ENCODE data around the gene DLX1.

Gene DLX1

DNA sequence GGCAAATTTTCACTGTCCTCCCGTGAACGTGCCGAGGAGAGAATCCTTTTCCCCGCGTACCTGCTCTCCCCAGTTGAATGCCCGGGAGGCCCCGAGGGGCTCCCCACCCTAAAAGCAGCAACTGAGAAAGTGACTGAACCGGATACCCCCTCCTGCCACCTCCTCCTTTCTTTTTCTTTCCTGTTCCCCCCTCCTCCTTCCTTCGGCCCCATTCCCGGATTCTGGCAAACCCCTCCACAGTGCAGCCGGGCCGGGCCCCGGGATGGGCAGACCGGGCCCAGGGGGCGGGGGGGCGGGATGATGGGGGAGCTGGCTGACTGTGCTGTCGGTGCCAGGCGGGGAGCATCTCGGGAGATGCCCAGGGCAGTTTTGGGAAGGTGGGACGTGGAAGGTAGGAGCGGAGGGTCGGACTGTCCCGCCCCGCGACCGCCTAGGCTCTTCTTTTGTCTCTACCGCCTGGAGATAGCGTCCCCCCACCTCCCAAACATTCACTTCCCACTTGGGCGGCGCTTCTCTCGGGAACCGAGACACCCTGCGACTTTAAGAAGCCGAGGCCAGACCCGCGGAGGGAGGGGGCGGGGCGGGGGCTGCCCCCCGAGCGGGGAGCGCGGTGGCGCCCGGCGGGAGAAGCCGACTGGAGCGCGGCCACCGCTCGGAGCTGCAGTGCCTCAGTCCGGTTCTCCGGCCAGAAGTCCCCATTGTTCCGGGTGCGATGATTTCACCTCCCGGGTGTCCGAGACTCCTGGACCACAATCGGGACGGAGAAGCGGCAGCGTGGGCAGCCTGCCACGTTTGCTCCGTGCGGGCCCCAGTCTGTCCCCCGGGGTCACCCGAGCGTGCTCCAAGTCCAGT is 9.2 kb downstream of the DLX1 start:
- DNase-seq (ENCODE audit: low read depth) = no peak
- peak overlapping the region; percentile 43 for H3K4me3 ChIP-seq (ENCODE audit: low read depth, low read length)
- in situ Hi-C loops (cut with HindIII; ENCODE audit: low sequenced_read_pairs) = no loop called here
- TF ChIP-seq, protein P1, sequence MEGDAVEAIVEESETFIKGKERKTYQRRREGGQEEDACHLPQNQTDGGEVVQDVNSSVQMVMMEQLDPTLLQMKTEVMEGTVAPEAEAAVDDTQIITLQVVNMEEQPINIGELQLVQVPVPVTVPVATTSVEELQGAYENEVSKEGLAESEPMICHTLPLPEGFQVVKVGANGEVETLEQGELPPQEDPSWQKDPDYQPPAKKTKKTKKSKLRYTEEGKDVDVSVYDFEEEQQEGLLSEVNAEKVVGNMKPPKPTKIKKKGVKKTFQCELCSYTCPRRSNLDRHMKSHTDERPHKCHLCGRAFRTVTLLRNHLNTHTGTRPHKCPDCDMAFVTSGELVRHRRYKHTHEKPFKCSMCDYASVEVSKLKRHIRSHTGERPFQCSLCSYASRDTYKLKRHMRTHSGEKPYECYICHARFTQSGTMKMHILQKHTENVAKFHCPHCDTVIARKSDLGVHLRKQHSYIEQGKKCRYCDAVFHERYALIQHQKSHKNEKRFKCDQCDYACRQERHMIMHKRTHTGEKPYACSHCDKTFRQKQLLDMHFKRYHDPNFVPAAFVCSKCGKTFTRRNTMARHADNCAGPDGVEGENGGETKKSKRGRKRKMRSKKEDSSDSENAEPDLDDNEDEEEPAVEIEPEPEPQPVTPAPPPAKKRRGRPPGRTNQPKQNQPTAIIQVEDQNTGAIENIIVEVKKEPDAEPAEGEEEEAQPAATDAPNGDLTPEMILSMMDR (IDR thresholded peaks at IDR 0.05; ENCODE audit: low read depth, low read length, missing control alignments) = no peak

DNA sequence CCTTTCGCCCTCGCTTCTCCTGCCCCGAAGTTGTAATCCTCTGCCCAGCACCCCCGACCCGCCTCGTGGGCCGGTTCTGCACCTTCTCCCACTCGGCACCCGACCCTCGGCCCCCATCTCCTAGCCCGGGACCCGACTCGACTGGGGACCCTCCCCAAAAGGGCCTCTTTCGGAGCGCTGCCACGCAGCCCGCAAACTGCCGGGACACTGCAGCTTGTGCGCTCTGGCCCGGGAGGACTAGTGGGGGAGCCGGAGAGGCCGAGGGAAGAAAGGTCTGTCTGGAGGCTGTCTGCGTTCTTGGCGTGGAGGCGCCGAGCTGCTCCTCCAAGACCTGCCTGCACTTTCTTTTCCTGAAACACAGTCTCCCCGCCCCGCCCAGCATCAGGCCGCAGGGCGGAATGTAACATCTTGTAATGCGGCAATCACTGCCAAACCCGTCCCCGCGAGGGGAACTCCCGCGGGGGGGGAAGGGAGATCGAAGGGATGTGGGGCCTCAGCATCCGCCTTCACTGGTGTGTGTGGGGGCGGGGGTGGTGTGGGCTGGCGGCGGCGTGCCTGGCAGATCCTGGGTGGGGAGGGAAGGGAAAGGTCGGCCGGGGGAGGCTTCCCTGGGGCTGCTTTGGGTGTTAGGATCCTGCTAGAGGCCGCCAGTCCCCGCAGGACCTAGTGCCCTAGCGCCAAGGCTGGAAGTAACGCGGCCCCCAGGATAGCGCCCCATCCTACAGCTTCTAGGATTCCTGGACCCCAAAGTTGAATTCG is 10.0 kb downstream of the DLX1 start:
- in situ Hi-C loops (cut with HindIII; ENCODE audit: low sequenced_read_pairs) = no loop called here
- DNase-seq (ENCODE audit: low read depth) = peak; percentile 32
- TF ChIP-seq, protein P1 (IDR thresholded peaks at IDR 0.05; ENCODE audit: low read depth, low read length, missing control alignments) = no peak
- peak overlapping the region; percentile 43 for H3K4me3 ChIP-seq (ENCODE audit: low read depth, low read length)

DNA sequence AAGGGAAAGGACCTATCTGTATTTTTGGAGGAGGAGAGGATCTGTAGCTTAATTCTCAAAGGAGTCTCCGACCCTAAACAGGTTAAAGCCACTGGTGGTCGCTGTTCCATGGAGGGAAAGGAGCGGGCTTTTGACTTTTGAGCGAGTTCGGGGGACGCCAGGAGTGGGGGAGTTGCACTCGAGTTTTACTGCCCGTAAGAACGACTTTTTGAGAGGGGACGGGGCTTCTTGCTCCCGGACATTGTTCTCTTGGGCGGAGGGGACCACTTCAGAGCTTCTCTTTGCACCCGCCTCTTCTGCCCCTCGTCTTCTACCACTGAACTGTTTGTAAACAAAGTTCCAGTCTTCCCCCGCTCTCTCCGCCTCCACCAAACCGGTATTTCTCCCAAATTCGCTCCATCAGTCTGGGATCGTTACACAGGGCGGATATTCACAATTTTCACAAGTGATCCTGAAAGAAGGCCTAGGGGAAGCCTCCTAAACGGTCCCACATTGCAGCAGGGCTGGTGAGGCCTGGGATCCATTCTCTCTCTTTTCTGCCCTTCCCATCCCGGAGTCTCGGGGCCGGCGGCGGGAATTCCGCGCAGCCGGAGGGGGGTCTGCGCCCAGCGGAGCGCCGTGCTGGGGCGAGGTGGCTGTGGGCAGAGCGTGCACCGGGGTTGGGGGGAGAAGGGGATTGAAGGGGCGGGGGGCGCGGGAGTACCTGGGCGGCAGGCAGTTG is 10.8 kb downstream of the DLX1 start:
- in situ Hi-C loops (cut with HindIII; ENCODE audit: low sequenced_read_pairs) = no loop called here
- peak overlapping the region; percentile 43 for H3K4me3 ChIP-seq (ENCODE audit: low read depth, low read length)
- TF ChIP-seq, protein P1 (IDR thresholded peaks at IDR 0.05; ENCODE audit: low read depth, low read length, missing control alignments) = peak; percentile 43
- DNase-seq (ENCODE audit: low read depth) = no peak

DNA sequence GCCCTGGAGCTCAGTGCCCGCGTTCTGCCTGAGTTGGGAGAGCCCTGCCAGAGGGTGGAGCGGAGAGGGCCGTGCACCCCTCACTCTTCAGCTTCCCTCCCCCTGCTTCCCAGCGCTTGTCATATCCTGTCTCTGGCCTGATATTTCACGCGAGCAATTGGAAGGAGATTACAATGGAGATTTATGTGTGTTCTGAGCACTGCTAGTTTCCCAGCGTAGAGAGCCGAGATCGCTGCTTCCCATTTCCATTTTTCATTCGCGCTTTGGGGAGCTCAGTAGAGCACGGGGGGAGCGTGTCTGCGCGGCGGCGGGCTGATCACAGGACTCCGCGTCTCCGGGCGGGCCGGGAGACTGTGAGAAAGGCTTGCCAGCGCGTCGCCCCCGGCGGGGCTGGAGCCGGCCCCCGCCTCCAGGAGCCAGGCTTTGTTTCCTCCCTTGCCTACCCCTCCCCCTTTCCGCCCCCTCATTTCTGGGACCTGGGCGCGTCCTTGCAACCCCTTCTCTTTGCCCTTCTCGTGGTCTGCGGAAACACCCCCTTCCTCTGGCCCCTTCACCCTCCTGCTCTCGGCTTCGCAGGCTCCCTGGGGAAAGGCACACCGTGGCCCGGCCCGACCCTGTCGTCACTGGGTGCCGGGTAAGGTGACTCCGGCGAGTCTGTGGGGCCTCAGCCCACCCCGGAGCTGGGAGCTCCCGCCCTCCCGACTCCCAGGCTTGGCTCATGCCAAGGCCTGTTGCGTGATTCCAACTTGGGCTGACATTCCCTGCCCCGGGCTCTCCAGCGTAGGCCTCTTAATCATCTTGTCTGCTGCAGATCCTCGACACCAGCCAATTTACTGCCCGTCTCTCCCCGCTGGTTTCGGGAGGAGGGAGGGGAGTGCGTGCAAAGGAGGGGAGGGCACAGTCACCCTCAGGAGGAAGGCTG is 11.6 kb downstream of the DLX1 start:
- peak overlapping the region; percentile 27 for H3K4me3 ChIP-seq (ENCODE audit: low read depth, low read length)
- TF ChIP-seq, protein P1 (IDR thresholded peaks at IDR 0.05; ENCODE audit: low read depth, low read length, missing control alignments) = no peak
- DNase-seq (ENCODE audit: low read depth) = no peak
- in situ Hi-C loops (cut with HindIII; ENCODE audit: low sequenced_read_pairs) = no loop called here

DNA sequence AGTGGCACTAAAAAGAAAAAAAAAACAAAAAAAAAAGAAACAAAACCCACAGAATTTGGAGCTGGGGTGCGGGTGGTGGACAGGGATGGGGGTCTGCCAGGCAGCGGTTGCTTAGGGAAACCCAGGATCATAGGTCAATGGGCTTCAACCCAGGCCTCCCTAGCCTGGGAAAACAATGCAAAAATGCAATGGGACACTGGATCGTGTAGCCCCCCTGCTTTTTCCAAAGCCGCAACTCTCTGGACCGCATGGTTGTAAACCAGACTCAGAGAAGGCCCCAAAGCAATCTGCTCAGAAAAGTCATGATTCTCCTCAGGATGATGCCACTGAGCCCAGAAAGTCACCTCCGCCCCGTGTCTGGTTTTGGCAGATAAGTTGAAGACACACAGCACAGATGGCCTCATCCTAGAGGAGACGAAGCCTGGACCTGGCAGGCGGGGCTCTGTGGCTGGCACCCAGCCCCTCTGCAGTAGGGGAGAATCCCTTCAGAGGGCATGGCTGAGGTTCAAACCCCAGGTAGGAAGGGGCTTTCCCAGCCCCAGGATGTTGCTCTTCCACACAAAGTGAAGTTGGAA is 12.3 kb downstream of the DLX1 start:
- no peak overlapping the region for H3K4me3 ChIP-seq (ENCODE audit: low read depth, low read length)
- TF ChIP-seq, protein P1 (IDR thresholded peaks at IDR 0.05; ENCODE audit: low read depth, low read length, missing control alignments) = no peak
- no peak for DNase-seq (ENCODE audit: low read depth)
- in situ Hi-C loops (cut with HindIII; ENCODE audit: low sequenced_read_pairs) = no loop called here

Data from astrocyte of the cerebellum (primary cell).